GM20000 (cell line): ENCODE measurements around the gene ZNF629.

Experiments used
- DNase-seq: peaks from one replicate; pipeline ENCODE4 v3.0.0; 2012; ENCODE audit warnings: low spot score
- CTCF ChIP-seq: IDR thresholded peaks from 2 replicates; pipeline ENCODE4 v1.5.1; 2012; ENCODE audit warnings: mild to moderate bottlenecking, control low read depth; ENCODE audit errors: extremely low read depth, missing control alignments

Gene ZNF629

GRCh38 chr16:30797670-30798309 is 10.8 kb upstream of the ZNF629 start:
- no peak for DNase-seq
- no peak for TF ChIP-seq CTCF

- no peak for DNase-seq
- no peak for TF ChIP-seq CTCF
Measured at GRCh38 chr16:30794634-30795033, 7.6 kb upstream of the ZNF629 start.

GRCh38 chr16:30793508-30794069 is 6.6 kb upstream of the ZNF629 start:
- TF ChIP-seq CTCF, result no peak
- no peak for DNase-seq

- TF ChIP-seq CTCF, result no peak
- DNase-seq, result no peak
Measured at GRCh38 chr16:30787613-30788378, 791 bp upstream of the ZNF629 start.

GRCh38 chr16:30786115-30786935 is 680 bp downstream of the ZNF629 start:
- peak; percentile 61 for DNase-seq
- no peak for TF ChIP-seq CTCF

GRCh38 chr16:30785126-30786106 is 1.6 kb downstream of the ZNF629 start:
- TF ChIP-seq CTCF, result no peak
- no peak for DNase-seq
